ENCODE data around the gene SLITRK5. TPM values are rescaled to one million over a fixed set of nuclear protein-coding genes. Genes with fewer than 3 reads are reported as not detected.

SLITRK5 gene
- total RNA-seq, 1 donor from 2014 or later = not detected

DNA sequence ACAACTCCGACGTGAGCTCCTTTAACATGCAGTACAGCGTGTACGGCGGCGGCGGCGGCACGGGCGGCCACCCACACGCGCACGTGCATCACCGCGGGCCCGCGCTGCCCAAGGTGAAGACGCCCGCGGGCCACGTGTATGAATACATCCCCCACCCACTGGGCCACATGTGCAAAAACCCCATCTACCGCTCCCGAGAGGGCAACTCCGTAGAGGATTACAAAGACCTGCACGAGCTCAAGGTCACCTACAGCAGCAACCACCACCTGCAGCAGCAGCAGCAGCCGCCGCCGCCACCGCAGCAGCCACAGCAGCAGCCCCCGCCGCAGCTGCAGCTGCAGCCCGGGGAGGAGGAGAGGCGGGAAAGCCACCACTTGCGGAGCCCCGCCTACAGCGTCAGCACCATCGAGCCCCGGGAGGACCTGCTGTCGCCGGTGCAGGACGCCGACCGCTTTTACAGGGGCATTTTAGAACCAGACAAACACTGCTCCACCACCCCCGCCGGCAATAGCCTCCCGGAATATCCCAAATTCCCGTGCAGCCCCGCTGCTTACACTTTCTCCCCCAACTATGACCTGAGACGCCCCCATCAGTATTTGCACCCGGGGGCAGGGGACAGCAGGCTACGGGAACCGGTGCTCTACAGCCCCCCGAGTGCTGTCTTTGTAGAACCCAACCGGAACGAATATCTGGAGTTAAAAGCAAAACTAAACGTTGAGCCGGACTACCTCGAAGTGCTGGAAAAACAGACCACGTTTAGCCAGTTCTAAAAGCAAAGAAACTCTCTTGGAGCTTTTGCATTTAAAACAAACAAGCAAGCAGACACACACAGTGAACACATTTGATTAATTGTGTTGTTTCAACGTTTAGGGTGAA lies 6.6 kb downstream of the SLITRK5 start:
- H3K27me3 Mint-ChIP-seq (ENCODE audit: insufficient read depth) = peaks cover 32% of the 10 kb centered on the region
- H3K36me3 Mint-ChIP-seq (ENCODE audit: low read depth) = no peaks in the 10 kb centered on the region
- H3K9me3 Mint-ChIP-seq = no peaks in the 10 kb centered on the region
- no peak overlapping the region for H3K27ac Mint-ChIP-seq
- DNase-seq (ENCODE audit: low spot score) = no peak
- intact Hi-C loops (cut with micrococcal nuclease) = loop anchor here (10.0 kb wide), 1 partner anchor 803 kb away; no protein-coding TSS in a partner anchor
- H3K4me3 Mint-ChIP-seq = peak overlapping the region; percentile 63
- peaks cover 4% of the 10 kb centered on the region for H3K4me1 Mint-ChIP-seq (ENCODE audit: low read depth)

DNA sequence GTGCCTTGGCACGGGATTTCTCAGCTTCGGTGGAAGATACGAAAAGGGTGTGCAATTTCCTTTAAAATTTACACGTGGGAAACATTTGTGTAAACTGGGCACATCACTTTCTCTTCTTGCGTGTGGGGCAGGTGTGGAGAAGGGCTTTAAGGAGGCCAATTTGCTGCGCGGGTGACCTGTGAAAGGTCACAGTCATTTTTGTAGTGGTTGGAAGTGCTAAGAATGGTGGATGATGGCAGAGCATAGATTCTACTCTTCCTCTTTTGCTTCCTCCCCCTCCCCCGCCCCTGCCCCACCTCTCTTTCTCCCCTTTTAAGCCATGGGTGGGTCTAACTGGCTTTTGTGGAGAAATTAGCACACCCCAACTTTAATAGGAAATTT lies 7.2 kb downstream of the SLITRK5 start:
- intact Hi-C loops (cut with micrococcal nuclease) = loop anchor here (10.0 kb wide), 1 partner anchor 804 kb away; no protein-coding TSS in a partner anchor
- no peak for DNase-seq (ENCODE audit: low spot score)
- peaks cover 26% of the 10 kb centered on the region for H3K27me3 Mint-ChIP-seq (ENCODE audit: insufficient read depth)
- H3K4me3 Mint-ChIP-seq = peak overlapping the region; percentile 63
- H3K36me3 Mint-ChIP-seq (ENCODE audit: low read depth) = no peaks in the 10 kb centered on the region
- H3K4me1 Mint-ChIP-seq (ENCODE audit: low read depth) = peaks cover 4% of the 10 kb centered on the region
- no peaks in the 10 kb centered on the region for H3K9me3 Mint-ChIP-seq
- no peak overlapping the region for H3K27ac Mint-ChIP-seq

DNA sequence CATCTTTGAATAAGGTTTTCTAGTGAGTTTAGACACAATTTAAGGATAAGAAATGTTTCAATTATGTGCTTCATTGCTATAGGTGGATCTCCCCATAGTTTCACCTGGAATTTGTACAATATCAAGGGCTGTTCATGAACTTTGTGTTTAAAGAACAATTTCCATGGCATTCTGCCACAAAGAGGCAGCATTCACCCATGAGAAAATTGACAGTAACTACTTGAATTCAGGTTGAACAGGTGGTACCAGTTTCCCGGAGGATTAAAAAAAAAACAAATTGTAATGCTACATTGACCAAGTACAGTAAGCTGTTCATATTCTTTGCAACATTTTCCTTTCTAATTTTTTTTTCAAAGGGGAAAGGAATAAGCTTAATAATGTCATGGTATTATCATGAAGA lies 9.1 kb downstream of the SLITRK5 start:
- Mint-ChIP-seq H3K9me3 (no peaks in the 10 kb centered on the region), H3K27me3 (ENCODE audit: insufficient read depth) (peaks cover 13% of the 10 kb centered on the region), H3K36me3 (ENCODE audit: low read depth) (no peaks in the 10 kb centered on the region), H3K4me1 (ENCODE audit: low read depth) (peaks cover 4% of the 10 kb centered on the region), H3K27ac (no peak overlapping the region), H3K4me3 (no peak overlapping the region)
- intact Hi-C loops (cut with micrococcal nuclease) = loop anchor here (5.0 kb wide), 1 partner anchor 1387 kb away; no protein-coding TSS in a partner anchor
- DNase-seq (ENCODE audit: low spot score) = no peak

DNA sequence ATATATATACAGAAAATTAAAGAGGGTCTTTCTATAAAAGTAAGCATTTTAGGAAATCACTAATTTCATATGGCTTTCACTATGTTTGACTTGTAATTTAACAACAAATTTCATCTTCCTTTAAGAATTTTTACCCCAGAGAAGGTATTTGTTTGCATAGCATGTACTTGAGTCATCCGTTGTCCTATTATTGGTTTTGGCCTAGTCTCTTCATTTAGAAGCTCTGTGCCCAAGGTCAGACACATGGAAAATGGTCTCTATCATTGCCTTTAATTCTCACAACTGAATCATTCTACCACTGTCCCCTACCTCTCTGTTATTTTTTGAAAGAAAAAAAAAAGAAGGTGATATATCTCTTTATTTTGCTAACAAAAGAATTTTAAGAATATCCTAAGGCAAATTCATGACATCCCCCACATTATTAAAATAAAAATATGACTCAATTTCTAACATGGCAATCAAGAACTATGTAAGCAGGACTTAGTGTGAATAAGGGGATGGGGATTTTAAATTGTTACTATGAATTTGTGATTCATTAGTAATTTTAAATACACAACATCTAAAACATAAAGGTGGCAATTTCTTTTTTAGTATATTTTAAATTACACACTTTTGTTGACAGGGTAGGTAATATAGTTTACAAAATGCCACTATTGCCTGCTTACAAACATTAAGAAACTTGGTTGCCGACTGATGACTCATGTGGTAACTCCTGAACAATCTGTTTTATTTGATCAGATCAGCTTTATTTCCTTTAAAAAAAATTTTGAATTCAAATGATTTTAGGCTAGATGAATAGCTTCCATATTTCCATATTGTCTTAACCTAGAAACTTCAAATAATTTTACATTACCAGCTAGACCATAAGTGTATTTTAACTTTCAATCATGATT lies 13.9 kb downstream of the SLITRK5 start:
- DNase-seq (ENCODE audit: low spot score) = no peak
- Mint-ChIP-seq H3K4me1 (ENCODE audit: low read depth) (no peaks in the 10 kb centered on the region), H3K36me3 (ENCODE audit: low read depth) (no peaks in the 10 kb centered on the region), H3K27me3 (ENCODE audit: insufficient read depth) (no peaks in the 10 kb centered on the region), H3K4me3 (no peak overlapping the region), H3K27ac (no peak overlapping the region), H3K9me3 (no peaks in the 10 kb centered on the region)
- intact Hi-C loops (cut with micrococcal nuclease) = loop anchor here (5.0 kb wide), 1 partner anchor 1382 kb away; no protein-coding TSS in a partner anchor

DNA sequence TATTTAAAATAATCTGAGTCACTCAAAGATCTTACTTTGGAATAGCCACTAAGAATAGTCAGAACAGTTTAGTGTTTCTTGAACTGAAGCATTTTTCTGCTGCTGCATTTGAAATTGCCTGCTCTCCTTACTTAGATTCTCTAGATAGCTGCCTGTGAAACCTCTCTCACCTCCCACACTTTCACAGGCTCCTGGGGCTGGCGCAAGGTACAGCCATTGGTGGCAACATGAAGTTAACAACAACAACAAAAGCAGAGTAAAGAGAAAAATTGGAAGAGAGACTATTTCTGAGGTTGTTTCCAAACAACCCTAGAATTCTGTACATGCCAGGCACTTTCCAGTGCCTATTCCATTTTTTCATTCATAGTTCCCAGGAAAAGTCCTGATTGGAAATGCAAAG lies 25.3 kb downstream of the SLITRK5 start:
- H3K4me1 Mint-ChIP-seq (ENCODE audit: low read depth) = no peaks in the 10 kb centered on the region
- no peak overlapping the region for H3K27ac Mint-ChIP-seq
- no peak overlapping the region for H3K4me3 Mint-ChIP-seq
- no peak for DNase-seq (ENCODE audit: low spot score)
- intact Hi-C loops (cut with micrococcal nuclease) = no loop called here
- no peaks in the 10 kb centered on the region for H3K36me3 Mint-ChIP-seq (ENCODE audit: low read depth)
- no peaks in the 10 kb centered on the region for H3K9me3 Mint-ChIP-seq
- no peaks in the 10 kb centered on the region for H3K27me3 Mint-ChIP-seq (ENCODE audit: insufficient read depth)

DNA sequence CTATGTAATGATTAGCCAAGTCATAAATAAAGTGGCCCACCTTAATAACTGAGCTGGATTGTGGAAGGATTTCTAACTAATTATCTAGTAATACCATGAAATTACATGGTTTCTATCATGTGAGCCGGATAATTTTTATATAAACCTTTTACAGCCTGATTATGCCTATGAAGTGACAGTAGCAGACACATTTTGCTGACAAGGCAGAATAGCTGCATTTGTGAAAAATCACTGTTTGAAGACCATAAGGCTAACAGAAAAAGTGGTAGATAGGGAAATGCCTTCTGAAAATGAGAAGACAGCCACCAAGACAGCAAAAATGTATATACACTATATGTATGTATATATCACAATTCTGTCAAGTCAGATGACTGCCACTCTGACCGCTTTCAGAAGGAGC lies 27.1 kb downstream of the SLITRK5 start:
- intact Hi-C loops (cut with micrococcal nuclease) = no loop called here
- Mint-ChIP-seq H3K4me1 (ENCODE audit: low read depth) (no peaks in the 10 kb centered on the region), H3K27ac (no peak overlapping the region), H3K27me3 (ENCODE audit: insufficient read depth) (no peaks in the 10 kb centered on the region), H3K36me3 (ENCODE audit: low read depth) (no peaks in the 10 kb centered on the region), H3K4me3 (no peak overlapping the region), H3K9me3 (no peaks in the 10 kb centered on the region)
- no peak for DNase-seq (ENCODE audit: low spot score)

DNA sequence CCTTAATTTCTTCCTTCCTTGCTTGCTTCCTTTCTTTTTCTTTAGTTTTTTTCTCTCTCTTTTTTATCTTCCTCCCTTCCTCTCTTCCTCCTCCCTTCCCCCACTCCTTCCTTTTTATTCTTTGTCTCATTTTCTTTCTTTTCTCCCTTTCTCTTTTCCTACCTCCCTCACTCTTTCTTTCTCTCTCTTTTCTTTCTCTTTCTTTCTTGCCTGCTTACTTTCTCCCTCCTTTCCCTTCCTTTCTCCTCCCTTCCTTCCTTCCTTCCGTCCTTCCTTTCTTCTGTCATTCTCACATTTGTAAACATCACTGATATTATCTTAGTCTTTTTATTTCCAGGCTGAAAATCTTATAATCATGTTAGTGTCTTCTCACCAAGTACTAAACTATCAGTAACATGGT lies 38.8 kb downstream of the SLITRK5 start:
- no peaks in the 10 kb centered on the region for H3K36me3 Mint-ChIP-seq (ENCODE audit: low read depth)

DNA sequence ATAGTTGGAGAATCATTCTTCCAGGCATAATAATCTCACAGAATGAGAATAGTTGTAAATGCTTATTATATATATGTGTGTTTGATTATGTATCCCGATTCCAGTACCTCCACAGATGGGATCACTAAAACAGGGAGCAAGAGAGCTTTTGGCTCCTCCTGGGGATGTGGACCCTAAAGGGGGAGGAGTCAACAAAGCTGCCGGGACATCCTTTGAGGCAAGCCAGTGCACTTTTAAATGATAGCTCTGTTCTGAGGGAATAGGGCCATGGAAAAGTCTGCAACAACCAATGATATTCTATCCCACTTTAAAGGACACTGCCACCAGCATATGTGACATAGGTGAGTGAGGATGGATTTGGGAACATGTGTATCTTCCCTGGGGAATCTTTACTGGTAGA lies 40.8 kb downstream of the SLITRK5 start:
- Mint-ChIP-seq H3K36me3 (ENCODE audit: low read depth) (no peaks in the 10 kb centered on the region), H3K9me3 (no peaks in the 10 kb centered on the region), H3K4me1 (ENCODE audit: low read depth) (no peaks in the 10 kb centered on the region), H3K27ac (no peak overlapping the region), H3K4me3 (no peak overlapping the region), H3K27me3 (ENCODE audit: insufficient read depth) (no peaks in the 10 kb centered on the region)
- DNase-seq (ENCODE audit: low spot score) = no peak
- intact Hi-C loops (cut with micrococcal nuclease) = no loop called here

More for the DNA sequence above, 38.8 kb downstream of the SLITRK5 start:
- Mint-ChIP-seq H3K27ac (no peak overlapping the region), H3K27me3 (ENCODE audit: insufficient read depth) (no peaks in the 10 kb centered on the region), H3K4me1 (ENCODE audit: low read depth) (no peaks in the 10 kb centered on the region), H3K4me3 (no peak overlapping the region), H3K9me3 (no peaks in the 10 kb centered on the region)
- DNase-seq (ENCODE audit: low spot score) = no peak
- intact Hi-C loops (cut with micrococcal nuclease) = no loop called here
